Measurements from ENCODE around the gene YAP1. TPM values are rescaled to one million over a fixed set of nuclear protein-coding genes. Genes with fewer than 3 reads are reported as not detected.

The YAP1 gene
- total and polyA plus RNA-seq, 2 experiments from 2014 or later, result 11.9 to 136 TPM

DNA sequence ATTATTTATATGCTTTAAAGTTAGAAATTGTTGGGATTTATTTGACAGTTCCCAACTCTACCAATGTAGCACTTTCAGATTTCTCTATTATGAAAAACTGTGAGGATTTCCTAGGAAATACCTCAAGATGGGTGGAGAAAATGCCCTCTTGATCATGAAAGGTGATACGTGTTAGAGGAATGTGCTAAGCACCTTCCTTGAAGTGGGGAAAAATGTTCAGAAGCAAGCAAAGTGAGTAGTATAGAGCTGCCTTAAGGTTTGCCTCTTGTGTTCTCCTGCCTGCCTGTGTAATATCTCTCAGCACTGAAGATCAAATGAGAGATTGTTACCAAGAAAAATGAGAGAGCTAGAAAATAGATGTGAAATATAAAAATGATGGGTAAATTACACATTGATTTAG lies 58.2 kb downstream of the YAP1 start:
- Histone ChIP-seq H3K79me2 (ENCODE audit: insufficient read depth) (peaks cover 90% of the 10 kb centered on the region), H2AFZ (no peak overlapping the region), H3K4me2 (ENCODE audit: unreplicated experiment) (peak overlapping the region; percentile 31), H3K36me3 (ENCODE audit: low read depth) (peaks cover 18% of the 10 kb centered on the region), H3K4me3 (no peak overlapping the region), H4K20me1 (ENCODE audit: insufficient read depth) (no peaks in the 10 kb centered on the region), H3K9ac (no peak overlapping the region), H3K9me3 (ENCODE audit: low read depth) (no peaks in the 10 kb centered on the region), H3K4me1 (ENCODE audit: insufficient read depth) (peaks cover 53% of the 10 kb centered on the region), H3K27ac (no peak overlapping the region), H3F3A (ENCODE audit: insufficient read depth) (peaks cover 35% of the 10 kb centered on the region), H3K27me3 (replicated peaks; ENCODE audit: insufficient read depth) (no peaks in the 10 kb centered on the region), H3K9me2 (ENCODE audit: insufficient read depth) (no peaks in the 10 kb centered on the region)
- WGBS, 2 experiments (ENCODE audit: low coverage in 1 of 2, low lambda C conversion rate in 2 of 2, missing lambda C conversion rate in 2 of 2), result 25 to 48% methylated on average over 1 of the region's 1 CpG
- in situ Hi-C loops (cut with MboI), result no loop called here
- no peak for DNase-seq
- no peak for TF ChIP-seq EZH2phosphoT487 (IDR thresholded peaks at IDR 0.05; ENCODE audit: insufficient read depth, low read depth)
- TF ChIP-seq EZH2 (IDR thresholded peaks at IDR 0.05; ENCODE audit: insufficient read depth, poor library complexity, severe bottlenecking), result no peak

DNA sequence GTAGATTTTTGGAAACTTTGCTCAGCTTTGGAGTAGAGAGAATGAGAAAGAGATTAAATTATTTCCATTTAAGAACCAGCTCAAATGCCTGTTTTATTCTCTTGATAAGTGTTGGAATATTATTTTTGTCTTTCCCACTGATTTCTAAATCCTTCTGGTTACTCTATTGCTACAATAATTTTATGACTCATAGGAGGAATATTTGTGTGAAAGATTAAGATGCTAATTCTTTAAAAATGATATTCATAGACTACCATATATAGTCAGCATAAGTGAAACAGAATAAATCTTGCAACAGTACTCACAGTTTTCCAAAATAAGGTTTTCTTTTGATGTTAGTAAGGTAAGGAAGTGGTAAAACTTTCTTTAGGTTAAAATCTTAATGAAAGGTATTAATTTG lies 60.9 kb downstream of the YAP1 start:
- Histone ChIP-seq H3K27ac (peak overlapping the region; percentile 80), H3K9me2 (ENCODE audit: insufficient read depth) (no peaks in the 10 kb centered on the region), H3K4me3 (peak overlapping the region; percentile 56), H3F3A (ENCODE audit: insufficient read depth) (peaks cover 42% of the 10 kb centered on the region), H3K9ac (peak overlapping the region; percentile 62), H3K79me2 (ENCODE audit: insufficient read depth) (peaks cover 90% of the 10 kb centered on the region), H3K27me3 (replicated peaks; ENCODE audit: insufficient read depth) (no peaks in the 10 kb centered on the region), H4K20me1 (ENCODE audit: insufficient read depth) (no peaks in the 10 kb centered on the region), H3K4me2 (ENCODE audit: unreplicated experiment) (peak overlapping the region; percentile 71), H3K36me3 (ENCODE audit: low read depth) (peaks cover 24% of the 10 kb centered on the region; the same call in 1 of the 2 replicates), H3K9me3 (ENCODE audit: low read depth) (no peaks in the 10 kb centered on the region), H2AFZ (no peak overlapping the region), H3K4me1 (ENCODE audit: insufficient read depth) (peaks cover 54% of the 10 kb centered on the region)
- no peak for TF ChIP-seq EZH2 (IDR thresholded peaks at IDR 0.05; ENCODE audit: insufficient read depth, poor library complexity, severe bottlenecking)
- TF ChIP-seq EZH2phosphoT487 (IDR thresholded peaks at IDR 0.05; ENCODE audit: insufficient read depth, low read depth), result no peak
- in situ Hi-C loops (cut with MboI), result no loop called here
- DNase-seq, result peak; percentile 74

DNA sequence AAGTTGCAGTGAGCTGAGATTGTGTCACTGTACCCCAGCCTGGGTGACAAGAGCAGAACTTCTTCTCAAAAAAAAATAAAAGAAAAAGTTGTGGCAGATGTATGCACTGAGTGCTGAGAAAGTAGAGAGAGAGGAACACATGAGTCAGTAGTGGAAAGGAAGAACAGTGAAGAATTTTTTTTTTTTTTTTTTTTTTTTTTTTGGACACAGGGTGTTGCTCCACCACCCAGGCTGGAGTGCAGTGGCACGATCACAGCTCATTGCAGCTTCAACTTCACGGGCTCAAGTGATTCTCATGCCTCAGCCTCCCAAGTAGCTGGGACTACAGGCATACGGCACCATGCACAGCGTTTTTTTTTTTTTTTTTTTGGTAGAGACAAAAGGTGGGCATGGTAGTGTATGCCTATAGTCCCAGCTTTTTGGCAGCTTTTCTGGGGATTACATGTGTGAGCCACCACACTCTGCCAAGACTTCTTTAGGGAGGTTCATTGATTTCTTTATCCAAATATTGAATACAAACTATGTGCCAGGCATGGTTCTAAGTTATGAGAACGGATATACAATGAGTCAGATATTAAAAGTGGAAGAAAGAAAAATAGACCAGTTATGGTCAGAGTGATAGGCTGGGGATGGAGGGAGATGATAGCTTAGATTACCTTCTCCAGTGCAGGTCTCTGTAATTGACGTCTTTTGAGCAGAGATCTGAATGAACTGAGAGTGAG lies 62.0 kb downstream of the YAP1 start:
- no peak overlapping the region for H2AFZ ChIP-seq
- peaks cover 60% of the 10 kb centered on the region for H3K4me1 ChIP-seq (ENCODE audit: insufficient read depth)
- H3K9ac ChIP-seq, result peak overlapping the region; percentile 62
- H3K9me3 ChIP-seq (ENCODE audit: low read depth), result no peaks in the 10 kb centered on the region
- H4K20me1 ChIP-seq (ENCODE audit: insufficient read depth), result no peaks in the 10 kb centered on the region
- in situ Hi-C loops (cut with MboI), result no loop called here
- 6 to 13% methylated on average over 5 to 6 of the region's 6 CpGs for WGBS, 2 experiments (ENCODE audit: low coverage in 1 of 2, low lambda C conversion rate in 2 of 2, missing lambda C conversion rate in 2 of 2)
- H3K79me2 ChIP-seq (ENCODE audit: insufficient read depth), result peaks cover 90% of the 10 kb centered on the region
- peak; percentile 86 for DNase-seq
- peak overlapping the region; percentile 56 for H3K4me3 ChIP-seq
- TF ChIP-seq EZH2 (IDR thresholded peaks at IDR 0.05; ENCODE audit: insufficient read depth, poor library complexity, severe bottlenecking), result no peak
- H3F3A ChIP-seq (ENCODE audit: insufficient read depth), result peaks cover 51% of the 10 kb centered on the region
- peaks cover 17% of the 10 kb centered on the region; the same call in 1 of the 2 replicates for H3K36me3 ChIP-seq (ENCODE audit: low read depth)
- peak overlapping the region; percentile 80 for H3K27ac ChIP-seq
- H3K9me2 ChIP-seq (ENCODE audit: insufficient read depth), result no peaks in the 10 kb centered on the region
- peak overlapping the region; percentile 73 for H3K4me2 ChIP-seq (ENCODE audit: unreplicated experiment)
- no peaks in the 10 kb centered on the region for H3K27me3 ChIP-seq (replicated peaks; ENCODE audit: insufficient read depth)

DNA sequence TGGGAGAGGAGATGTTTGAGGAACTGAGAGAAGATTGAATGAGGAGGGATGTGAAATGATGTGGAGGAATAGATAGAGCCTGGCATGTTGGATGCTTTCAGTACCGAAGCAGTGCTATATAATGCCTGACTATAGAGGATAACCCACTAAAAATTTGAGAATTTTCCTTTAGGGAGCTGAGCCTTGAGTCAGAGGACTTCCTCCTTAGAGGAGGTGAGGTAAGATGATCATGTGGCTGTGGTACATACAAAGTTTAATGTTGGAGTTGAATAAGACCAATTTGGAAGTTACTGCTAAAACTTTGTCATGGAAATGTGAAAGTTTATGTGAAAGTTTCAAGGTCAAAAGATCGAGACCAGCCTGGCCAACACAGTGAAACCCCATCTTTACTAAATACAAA lies 66.9 kb downstream of the YAP1 start:
- H3K27me3 ChIP-seq (replicated peaks; ENCODE audit: insufficient read depth), result no peaks in the 10 kb centered on the region
- TF ChIP-seq EZH2phosphoT487 (IDR thresholded peaks at IDR 0.05; ENCODE audit: insufficient read depth, low read depth) (no peak), EZH2 (IDR thresholded peaks at IDR 0.05; ENCODE audit: insufficient read depth, poor library complexity, severe bottlenecking) (no peak)
- peak; percentile 42 for DNase-seq
- 96 to 100% methylated on average over 2 of the region's 2 CpGs for WGBS, 2 experiments (ENCODE audit: low coverage in 1 of 2, low lambda C conversion rate in 2 of 2, missing lambda C conversion rate in 2 of 2)
- no peak overlapping the region for H3K4me2 ChIP-seq (ENCODE audit: unreplicated experiment)
- in situ Hi-C loops (cut with MboI), result no loop called here
- H2AFZ ChIP-seq, result no peak overlapping the region
- H3K9me2 ChIP-seq (ENCODE audit: insufficient read depth), result no peaks in the 10 kb centered on the region
- no peak overlapping the region for H3K4me3 ChIP-seq
- no peak overlapping the region for H3K9ac ChIP-seq
- peaks cover 88% of the 10 kb centered on the region for H3K79me2 ChIP-seq (ENCODE audit: insufficient read depth)
- no peaks in the 10 kb centered on the region for H4K20me1 ChIP-seq (ENCODE audit: insufficient read depth)
- H3F3A ChIP-seq (ENCODE audit: insufficient read depth), result peaks cover 59% of the 10 kb centered on the region
- H3K9me3 ChIP-seq (ENCODE audit: low read depth), result no peaks in the 10 kb centered on the region
- H3K4me1 ChIP-seq (ENCODE audit: insufficient read depth), result peaks cover 42% of the 10 kb centered on the region
- peaks cover 29% of the 10 kb centered on the region; the same call in 1 of the 2 replicates for H3K36me3 ChIP-seq (ENCODE audit: low read depth)
- peak overlapping the region; percentile 86 for H3K27ac ChIP-seq
